OCI-LY1 (cell line): ENCODE data around the gene ZNF79.

Experiments
- H2AFZ ChIP-seq: fragments of 200-600 bp; sonication (generic), shearing (Covaris generic); 2 replicates; pipeline ENCODE4 v1.6.0; 2014; ENCODE audit warnings: antibody characterized with exemption, mild to moderate bottlenecking, low read length
- H3F3A ChIP-seq: fragments of 200-600 bp; sonication (generic), shearing (Covaris generic); 2 replicates; pipeline ENCODE4 v1.6.0; 2014; ENCODE audit warnings: mild to moderate bottlenecking, antibody characterized with exemption, low read length, moderate library complexity; ENCODE audit not compliant: insufficient read depth
- H3K27ac ChIP-seq: fragments of 200-600 bp; sonication (generic); 2 replicates; pipeline ENCODE4 v1.5.1; 2014; ENCODE audit warnings: low read length, mixed run types, mild to moderate bottlenecking, low read depth; ENCODE audit not compliant: poor library complexity, severe bottlenecking
- H3K27me3 ChIP-seq: fragments of 200-600 bp; sonication (generic); 2 replicates; pipeline ENCODE4 v1.6.0; 2014; ENCODE audit warnings: antibody characterized with exemption, mild to moderate bottlenecking, low read length, moderate library complexity; ENCODE audit not compliant: insufficient read depth
- H3K36me3 ChIP-seq: fragments of 200-600 bp; sonication (generic); 2 replicates; pipeline ENCODE4 v1.6.1; 2014; ENCODE audit warnings: mild to moderate bottlenecking, antibody characterized with exemption, low read length, moderate library complexity, mixed read lengths; ENCODE audit not compliant: insufficient read depth
- H3K4me1 ChIP-seq: fragments of 200-600 bp; sonication (generic); 2 replicates; pipeline ENCODE4 v1.5.1; 2014; ENCODE audit warnings: mild to moderate bottlenecking, low read length, moderate library complexity; ENCODE audit not compliant: insufficient read depth, severe bottlenecking
- H3K4me2 ChIP-seq: fragments of 200-600 bp; sonication (generic), shearing (Covaris generic); 2 replicates; pipeline ENCODE4 v1.6.1; 2014; ENCODE audit warnings: low read length
- H3K4me3 ChIP-seq: fragments of 200-600 bp; sonication (generic); 2 replicates; pipeline ENCODE4 v1.5.1; 2014; ENCODE audit warnings: low read length, low read depth, mild to moderate bottlenecking, mixed read lengths; ENCODE audit not compliant: poor library complexity, severe bottlenecking
- H3K79me2 ChIP-seq: fragments of 200-600 bp; shearing (Covaris generic); 2 replicates; pipeline ENCODE4 v1.6.1; 2016; ENCODE audit warnings: mixed run types, low read length, mixed read lengths; ENCODE audit not compliant: insufficient read depth
- H3K9ac ChIP-seq: fragments of 200-600 bp; sonication (generic), shearing (Covaris generic); 2 replicates; pipeline ENCODE4 v1.6.1; 2014; ENCODE audit warnings: mild to moderate bottlenecking, low read length, mixed read lengths
- H3K9me2 ChIP-seq: fragments of 200-600 bp; sonication (generic), shearing (Covaris generic); 2 replicates; pipeline ENCODE4 v1.6.1; 2014; ENCODE audit warnings: low read depth, mild to moderate bottlenecking, low read length, mixed read lengths
- H3K9me3 ChIP-seq: fragments of 200-600 bp; shearing (Covaris generic); 2 replicates; pipeline ENCODE4 v1.6.1; 2014; ENCODE audit warnings: low read length, mixed read lengths
- H4K20me1 ChIP-seq: fragments of 200-600 bp; sonication (generic), shearing (Covaris generic); 2 replicates; pipeline ENCODE4 v1.6.0; 2016; ENCODE audit warnings: mild to moderate bottlenecking, low read length; ENCODE audit not compliant: insufficient read depth
- CTCF ChIP-seq: fragments of 200-600 bp; sonication (generic), shearing (Covaris generic); IDR thresholded peaks from 2 replicates; pipeline ENCODE4 v1.5.1; 2017; ENCODE audit warnings: mild to moderate bottlenecking, antibody characterized with exemption, low read length, moderate library complexity, mixed read lengths
- EZH2 ChIP-seq: fragments of 200-600 bp; sonication (generic), shearing (Covaris generic); IDR thresholded peaks from 2 replicates; pipeline ENCODE4 v1.8.0; 2017; ENCODE audit warnings: borderline replicate concordance, mixed run types, mild to moderate bottlenecking, antibody characterized with exemption, low read length, moderate library complexity, mixed read lengths

The ZNF79 gene

GRCh38 chr9:127491516-127491915, 67.3 kb downstream of the ZNF79 start:
- no peaks in the 10 kb centered on the region for H3F3A ChIP-seq
- peaks cover 23% of the 10 kb centered on the region; the same call in 1 of the 2 replicates for H3K36me3 ChIP-seq
- H3K27me3 ChIP-seq: no peaks in the 10 kb centered on the region
- no peak overlapping the region for H3K4me2 ChIP-seq
- H4K20me1 ChIP-seq: no peaks in the 10 kb centered on the region
- no peaks in the 10 kb centered on the region for H3K79me2 ChIP-seq
- H3K4me3 ChIP-seq: no peak overlapping the region
- TF ChIP-seq EZH2: no peak
- TF ChIP-seq CTCF: no peak
- no peak overlapping the region for H3K27ac ChIP-seq
- no peaks in the 10 kb centered on the region for H3K9me3 ChIP-seq
- H3K4me1 ChIP-seq: no peaks in the 10 kb centered on the region
- no peak overlapping the region for H3K9ac ChIP-seq
- no peak overlapping the region for H2AFZ ChIP-seq
- H3K9me2 ChIP-seq: no peaks in the 10 kb centered on the region

GRCh38 chr9:127492616-127493015, 68.4 kb downstream of the ZNF79 start:
- H3K4me1 ChIP-seq: no peaks in the 10 kb centered on the region
- H3K9me2 ChIP-seq: no peaks in the 10 kb centered on the region
- no peak for TF ChIP-seq CTCF
- no peak for TF ChIP-seq EZH2
- H3K9ac ChIP-seq: no peak overlapping the region
- no peaks in the 10 kb centered on the region for H4K20me1 ChIP-seq
- H3K36me3 ChIP-seq: peaks cover 23% of the 10 kb centered on the region; the same call in 1 of the 2 replicates
- H3K4me3 ChIP-seq: no peak overlapping the region
- H3K79me2 ChIP-seq: no peaks in the 10 kb centered on the region
- no peaks in the 10 kb centered on the region for H3F3A ChIP-seq
- H3K4me2 ChIP-seq: no peak overlapping the region
- no peak overlapping the region for H3K27ac ChIP-seq
- H2AFZ ChIP-seq: no peak overlapping the region
- H3K9me3 ChIP-seq: no peaks in the 10 kb centered on the region
- no peaks in the 10 kb centered on the region for H3K27me3 ChIP-seq

GRCh38 chr9:127493592-127494303, 69.6 kb downstream of the ZNF79 start:
- Histone ChIP-seq H3K4me2 (no peak overlapping the region), H3F3A (no peaks in the 10 kb centered on the region), H3K4me3 (no peak overlapping the region), H3K9me2 (no peaks in the 10 kb centered on the region), H3K27ac (no peak overlapping the region), H3K79me2 (no peaks in the 10 kb centered on the region), H4K20me1 (no peaks in the 10 kb centered on the region), H3K9ac (no peak overlapping the region), H3K36me3 (peaks cover 23% of the 10 kb centered on the region; the same call in 1 of the 2 replicates), H3K9me3 (no peaks in the 10 kb centered on the region), H2AFZ (no peak overlapping the region), H3K4me1 (no peaks in the 10 kb centered on the region), H3K27me3 (no peaks in the 10 kb centered on the region)
- TF ChIP-seq EZH2: no peak
- TF ChIP-seq CTCF: no peak
